Coronary artery (tissue), 2 donors: ENCODE data around the gene CREB5.

ENCODE experiments used
- DNase-seq: peaks from one replicate; pipeline ENCODE4 v3.0.0-alpha.2; 2017; ENCODE audit warnings: low spot score
- H3K27ac ChIP-seq, 2 donors: fragments of 200-600 bp; sonication (generic); one replicate each; pipeline ENCODE4 v1.5.1; 2016 to 2019
- H3K4me3 ChIP-seq: fragments of 200-600 bp; sonication (generic); 2 replicates; pipeline ENCODE4 v1.5.1; 2016; ENCODE audit warnings: mild to moderate bottlenecking, moderate library complexity
- CTCF ChIP-seq: fragments of 200-600 bp; sonication (generic); IDR thresholded peaks from one replicate; pipeline ENCODE4 v1.5.1; 2019; ENCODE audit warnings: antibody characterized with exemption

CREB5 gene

GRCh38 chr7:28798274-28798673, 386.0 kb downstream of the CREB5 start:
- TF ChIP-seq CTCF = no peak
- no peak for DNase-seq
- Histone ChIP-seq H3K4me3 (no peak overlapping the region), H3K27ac (no peak overlapping the region)

GRCh38 chr7:28799619-28800018, 387.3 kb downstream of the CREB5 start:
- Histone ChIP-seq H3K27ac (no peak overlapping the region), H3K4me3 (no peak overlapping the region)
- no peak for TF ChIP-seq CTCF
- no peak for DNase-seq

- TF ChIP-seq CTCF = no peak
- DNase-seq = no peak
- Histone ChIP-seq H3K27ac (peak overlapping the region in 1 of 2 donors; percentile 47), H3K4me3 (no peak overlapping the region)
Observed at GRCh38 chr7:28800150-28800549, 387.8 kb downstream of the CREB5 start.

- H3K4me3 ChIP-seq = no peak overlapping the region
- DNase-seq = no peak
- no peak for TF ChIP-seq CTCF
- no peak overlapping the region for H3K27ac ChIP-seq
Observed at GRCh38 chr7:28802450-28802849, 390.1 kb downstream of the CREB5 start.

- DNase-seq = no peak
- TF ChIP-seq CTCF = no peak
Observed at GRCh38 chr7:28804157-28804556, 391.8 kb downstream of the CREB5 start.

GRCh38 chr7:28804990-28805389, 392.7 kb downstream of the CREB5 start:
- no peak overlapping the region for H3K27ac ChIP-seq
- DNase-seq = no peak
- TF ChIP-seq CTCF = no peak
- H3K4me3 ChIP-seq = no peak overlapping the region

More at GRCh38 chr7:28804157-28804556, 391.8 kb downstream of the CREB5 start:
- Histone ChIP-seq H3K4me3 (no peak overlapping the region), H3K27ac (no peak overlapping the region)

GRCh38 chr7:28806841-28807240, 394.5 kb downstream of the CREB5 start:
- no peak for TF ChIP-seq CTCF
- DNase-seq = no peak
- Histone ChIP-seq H3K27ac (no peak overlapping the region), H3K4me3 (no peak overlapping the region)
